Hepatocyte (in vitro differentiated cells): Measurements from ENCODE around the gene TMEM222.

Experiments used
- CTCF ChIP-seq: fragments of 200-600 bp; sonication (generic); IDR thresholded peaks from 2 replicates; pipeline ENCODE4 v1.5.1; 2016; ENCODE audit warnings: antibody characterized with exemption, mild to moderate bottlenecking; ENCODE audit not compliant: poor library complexity
- EZH2 ChIP-seq: fragments of 200-600 bp; sonication (generic); IDR thresholded peaks from 2 replicates; pipeline ENCODE4 v1.6.1; 2016; ENCODE audit warnings: antibody characterized with exemption, mild to moderate bottlenecking, borderline replicate concordance
- EZH2phosphoT487 ChIP-seq: fragments of 200-600 bp; sonication (generic); IDR thresholded peaks from one replicate; pipeline ENCODE4 v1.6.1; 2018; ENCODE audit warnings: antibody characterized with exemption, mild to moderate bottlenecking, low read depth, moderate library complexity; ENCODE audit not compliant: unreplicated experiment, severe bottlenecking

DNA sequence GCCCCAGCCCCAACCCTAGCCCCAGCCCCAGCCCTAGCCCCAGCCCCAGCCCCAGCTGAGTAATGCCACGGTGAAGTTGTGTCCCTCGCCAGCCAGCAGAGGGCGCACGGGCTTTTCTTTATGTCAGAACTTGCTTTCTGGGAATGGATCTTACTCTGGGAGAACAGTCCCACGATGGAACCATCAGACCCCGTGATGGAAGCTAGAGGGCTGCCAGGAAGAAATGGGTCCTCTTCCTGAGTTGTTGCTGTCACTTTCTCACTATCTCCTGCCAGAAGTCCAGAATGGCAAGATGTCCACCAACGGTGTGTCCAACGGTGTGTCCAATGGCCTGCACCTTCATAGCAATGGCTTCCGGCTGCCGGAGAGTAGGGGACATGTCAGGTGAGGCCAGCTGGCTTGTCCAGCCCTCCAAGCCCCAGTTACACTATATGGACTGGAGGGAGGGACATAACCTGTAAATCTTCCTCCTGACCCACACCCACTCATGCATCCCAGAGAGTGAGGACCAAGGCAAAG, 25.1 kb upstream of the TMEM222 start:
- TF ChIP-seq CTCF (peak; percentile 81), EZH2 (no peak), EZH2phosphoT487 (no peak)
